ENCODE measurements around the gene MON1A.

MON1A gene

DNA sequence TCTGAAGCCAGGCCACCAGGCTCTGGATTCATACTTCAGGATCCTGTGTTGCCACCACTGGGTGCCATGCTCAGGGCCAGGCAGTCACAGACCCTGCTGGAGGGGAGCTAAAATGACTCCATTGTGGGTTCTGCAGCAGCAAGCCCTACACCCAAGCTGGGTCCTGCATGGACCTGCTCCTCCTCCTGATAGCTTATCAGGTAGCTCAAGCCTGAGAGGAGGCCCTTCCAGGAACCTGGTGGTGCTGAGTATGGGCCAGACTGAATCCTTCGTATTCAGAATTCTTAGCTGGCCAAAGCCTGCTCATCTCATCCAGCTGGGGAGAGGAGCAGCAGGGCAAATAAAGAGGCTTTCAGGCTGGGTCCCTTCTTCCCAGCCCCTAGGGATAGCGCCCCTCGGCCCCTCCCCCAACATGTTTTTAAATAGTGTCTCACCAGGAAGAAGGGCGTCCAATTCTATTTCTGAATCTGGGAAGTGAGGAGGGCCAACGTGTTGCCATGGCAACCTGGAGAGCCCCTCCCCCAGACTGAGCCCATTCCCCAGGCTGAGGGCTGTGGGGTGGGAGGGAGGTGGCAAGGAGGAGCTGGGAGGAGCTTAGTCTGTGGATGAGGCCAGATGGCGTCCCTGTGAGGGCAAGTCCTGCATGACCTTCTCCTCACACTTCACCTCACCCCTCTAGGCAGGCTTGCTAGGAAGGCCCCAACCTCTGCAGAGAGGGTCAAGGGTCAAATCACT lies 48.9 kb downstream of the MON1A start:
- H3K27me3 ChIP-seq (ENCODE audit: low read length): no peaks in the 10 kb centered on the region
- H3K9ac ChIP-seq (ENCODE audit: low read length): no peak overlapping the region
- no peak overlapping the region for H3K27ac ChIP-seq (ENCODE audit: low read depth, low read length)
- no peaks in the 10 kb centered on the region for H3K9me3 ChIP-seq (ENCODE audit: insufficient read depth, low read length)
- H3K4me3 ChIP-seq (ENCODE audit: insufficient read depth, low read length, poor library complexity, severe bottlenecking): no peak overlapping the region
- no peak overlapping the region for H2AFZ ChIP-seq (ENCODE audit: low read depth, low read length, severe bottlenecking)
- no peaks in the 10 kb centered on the region for H3K36me3 ChIP-seq (ENCODE audit: low read length)
- TF ChIP-seq CTCF (IDR thresholded peaks at IDR 0.05; ENCODE audit: insufficient read depth, low read length, poor library complexity, severe bottlenecking) (no peak), EZH2phosphoT487 (conservative IDR thresholded peaks at IDR 0.05; ENCODE audit: low read length) (no peak)
- no peak overlapping the region for H3K4me2 ChIP-seq (ENCODE audit: low read depth, low read length, poor library complexity, severe bottlenecking)
- no peaks in the 10 kb centered on the region for H4K20me1 ChIP-seq (ENCODE audit: low read depth, low read length)
- no peaks in the 10 kb centered on the region for H3F3A ChIP-seq (ENCODE audit: insufficient read depth)
- no peaks in the 10 kb centered on the region for H3K79me2 ChIP-seq (ENCODE audit: insufficient read depth, low read length)
- H3K9me2 ChIP-seq (replicated peaks; ENCODE audit: insufficient read depth, low read length): no peaks in the 10 kb centered on the region

- Histone ChIP-seq H3F3A (ENCODE audit: insufficient read depth) (no peaks in the 10 kb centered on the region), H3K9me3 (ENCODE audit: insufficient read depth, low read length) (no peaks in the 10 kb centered on the region), H2AFZ (ENCODE audit: low read depth, low read length, severe bottlenecking) (no peak overlapping the region), H3K9me2 (replicated peaks; ENCODE audit: insufficient read depth, low read length) (no peaks in the 10 kb centered on the region), H3K9ac (ENCODE audit: low read length) (no peak overlapping the region), H3K27me3 (ENCODE audit: low read length) (no peaks in the 10 kb centered on the region), H3K36me3 (ENCODE audit: low read length) (no peaks in the 10 kb centered on the region), H3K4me3 (ENCODE audit: insufficient read depth, low read length, poor library complexity, severe bottlenecking) (no peak overlapping the region), H3K79me2 (ENCODE audit: insufficient read depth, low read length) (no peaks in the 10 kb centered on the region), H3K4me2 (ENCODE audit: low read depth, low read length, poor library complexity, severe bottlenecking) (no peak overlapping the region), H4K20me1 (ENCODE audit: low read depth, low read length) (no peaks in the 10 kb centered on the region), H3K27ac (ENCODE audit: low read depth, low read length) (no peak overlapping the region)
- no peak for TF ChIP-seq CTCF (IDR thresholded peaks at IDR 0.05; ENCODE audit: insufficient read depth, low read length, poor library complexity, severe bottlenecking)
- no peak for TF ChIP-seq EZH2phosphoT487 (conservative IDR thresholded peaks at IDR 0.05; ENCODE audit: low read length)
Observed at GRCh38 chr3:49879721-49880120, 49.9 kb downstream of the MON1A start.

DNA sequence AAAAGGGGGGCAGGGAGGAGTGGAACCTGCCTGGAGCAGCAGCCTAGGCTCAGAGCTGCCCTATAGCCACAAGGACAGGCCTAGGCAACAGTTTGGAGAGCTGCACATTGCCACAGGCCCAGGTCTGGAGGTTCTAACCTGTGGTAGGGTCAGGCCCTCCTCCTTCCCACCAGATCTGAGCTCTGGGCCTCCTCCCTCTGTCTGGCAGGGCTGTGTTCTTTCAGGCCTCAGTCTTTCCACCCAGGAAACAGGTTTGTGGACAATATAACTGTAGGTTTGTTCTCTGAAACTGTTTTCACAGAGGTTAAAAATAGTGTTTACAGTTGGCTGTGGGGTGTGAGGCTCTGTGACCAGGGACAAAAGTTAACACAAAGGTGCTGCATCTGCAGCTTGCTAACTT lies 50.9 kb downstream of the MON1A start:
- Histone ChIP-seq H3K4me3 (ENCODE audit: insufficient read depth, low read length, poor library complexity, severe bottlenecking) (no peak overlapping the region), H3K9me3 (ENCODE audit: insufficient read depth, low read length) (no peaks in the 10 kb centered on the region), H3K79me2 (ENCODE audit: insufficient read depth, low read length) (no peaks in the 10 kb centered on the region), H3K4me2 (ENCODE audit: low read depth, low read length, poor library complexity, severe bottlenecking) (no peak overlapping the region), H3K36me3 (ENCODE audit: low read length) (no peaks in the 10 kb centered on the region), H3F3A (ENCODE audit: insufficient read depth) (no peaks in the 10 kb centered on the region), H3K9me2 (replicated peaks; ENCODE audit: insufficient read depth, low read length) (no peaks in the 10 kb centered on the region), H3K27ac (ENCODE audit: low read depth, low read length) (no peak overlapping the region), H3K9ac (ENCODE audit: low read length) (no peak overlapping the region), H2AFZ (ENCODE audit: low read depth, low read length, severe bottlenecking) (no peak overlapping the region), H4K20me1 (ENCODE audit: low read depth, low read length) (no peaks in the 10 kb centered on the region), H3K27me3 (ENCODE audit: low read length) (no peaks in the 10 kb centered on the region)
- TF ChIP-seq EZH2phosphoT487 (conservative IDR thresholded peaks at IDR 0.05; ENCODE audit: low read length): no peak
- TF ChIP-seq CTCF (IDR thresholded peaks at IDR 0.05; ENCODE audit: insufficient read depth, low read length, poor library complexity, severe bottlenecking): no peak

All from SU-DHL-6 (cell line).